Heart left ventricle (tissue), 13 donors: Measurements from ENCODE around the gene FOXG1.

Source experiments
- POLR2A ChIP-seq, 2 donors: fragments of 450-650 bp; IDR thresholded peaks; one replicate each; pipeline ENCODE4 v1.6.1; 2017; ENCODE audit warnings: antibody characterized with exemption in 2 of 2, mild to moderate bottlenecking in 2 of 2, moderate library complexity in 2 of 2
- TF ChIP-seq, protein P1 (sequence below), 12 donors: fragments of 200-600 bp; sonication (generic) in 4 of 12; IDR thresholded peaks; one replicate each; pipeline versions ENCODE4 v1.5.0 to v1.8.0; 2018 to 2022; ENCODE audit warnings: antibody characterized with exemption in 12 of 12, mild to moderate bottlenecking in 5 of 12
- donor health status: ischemic (EF 13 %, LVEDD 7.1; RV severe dilation, severe dysfunction).
- donor health status: DM: no; HTN: yes; CAD: no.
- donor health status: DM: no; HTN: no; CAD: no.
- donor health status: ischemic (EF 25% LVEDD 6.9; RV normal size, moderate dysfunction).
- donor health status: ischemic (EF 25% LVEDD 5.7; RV mildly dilated, moderate dysfunction).
- donor health status: ischemic (EF 35%, LVEDD 5.7; RV mildly dilated, moderate dysfunction).
- donor health status: nonischemic (EF 11% LVEDD 7.7; RV severe dilation, severe dysfunction).
- donor health status: DM: yes; HTN: yes; CAD: no.
- donor health status: PGD.
- donor health status: ischemic (EF 29% LVEDD 5.4; RV normal size, mild dysfunction).
- donor health status: nonischemic (EF 23%, LVEDD 6.1; RV moderate dilation, normal function).

DNA sequence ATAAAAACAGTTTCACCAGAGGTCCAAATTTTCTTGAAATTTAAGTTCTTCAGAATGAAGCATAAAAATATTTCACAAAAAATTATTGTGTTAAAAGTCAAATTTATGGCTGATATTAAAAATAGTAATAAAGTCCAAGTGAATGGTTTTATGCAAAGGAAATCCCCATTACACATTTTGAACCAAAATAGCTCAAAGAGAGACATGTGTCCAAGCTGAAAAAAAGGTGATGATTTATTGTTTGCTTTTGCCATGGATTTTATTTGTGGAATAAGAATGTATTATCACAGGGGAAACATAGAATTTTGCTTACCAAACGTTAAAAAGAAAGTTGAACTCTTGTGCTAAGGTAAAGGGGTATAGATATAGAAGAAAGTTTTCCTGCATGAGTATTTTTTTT, 4.6 kb downstream of the FOXG1 start:
- TF ChIP-seq POLR2A (IDR thresholded peaks at IDR 0.05), result no peak
- TF ChIP-seq, protein P1, sequence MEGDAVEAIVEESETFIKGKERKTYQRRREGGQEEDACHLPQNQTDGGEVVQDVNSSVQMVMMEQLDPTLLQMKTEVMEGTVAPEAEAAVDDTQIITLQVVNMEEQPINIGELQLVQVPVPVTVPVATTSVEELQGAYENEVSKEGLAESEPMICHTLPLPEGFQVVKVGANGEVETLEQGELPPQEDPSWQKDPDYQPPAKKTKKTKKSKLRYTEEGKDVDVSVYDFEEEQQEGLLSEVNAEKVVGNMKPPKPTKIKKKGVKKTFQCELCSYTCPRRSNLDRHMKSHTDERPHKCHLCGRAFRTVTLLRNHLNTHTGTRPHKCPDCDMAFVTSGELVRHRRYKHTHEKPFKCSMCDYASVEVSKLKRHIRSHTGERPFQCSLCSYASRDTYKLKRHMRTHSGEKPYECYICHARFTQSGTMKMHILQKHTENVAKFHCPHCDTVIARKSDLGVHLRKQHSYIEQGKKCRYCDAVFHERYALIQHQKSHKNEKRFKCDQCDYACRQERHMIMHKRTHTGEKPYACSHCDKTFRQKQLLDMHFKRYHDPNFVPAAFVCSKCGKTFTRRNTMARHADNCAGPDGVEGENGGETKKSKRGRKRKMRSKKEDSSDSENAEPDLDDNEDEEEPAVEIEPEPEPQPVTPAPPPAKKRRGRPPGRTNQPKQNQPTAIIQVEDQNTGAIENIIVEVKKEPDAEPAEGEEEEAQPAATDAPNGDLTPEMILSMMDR (IDR thresholded peaks at IDR 0.05), result no peak
